PC-9 (cell line): Measurements from ENCODE around the gene FBXO24. TPM values are rescaled to one million over a fixed set of nuclear protein-coding genes. Genes with fewer than 3 reads are reported as not detected.

ENCODE experiments used
- BruUV-seq: library from RNA; stranded (reverse); fragments of 400-500 nt; replicated peaks from 2 replicates; lab custom pipeline; 2021; lab: Mats Ljungman, UMichigan
- CTCF ChIA-PET: fragments of 300-600 bp; sonication (Branson Sonifier 250); formaldehyde crosslinking; loops from one replicate; lab custom pipeline; 2022; ENCODE audit warnings: antibody characterized with exemption; lab: Charles Lee
- POLR2A ChIA-PET: fragments of 300-600 bp; sonication (Branson Sonifier 250); formaldehyde crosslinking; loops from one replicate; lab custom pipeline; 2022; ENCODE audit warnings: antibody characterized with exemption; ENCODE audit not compliant: unreplicated experiment; lab: Charles Lee
- DNase-seq, 2 experiments: peaks; one replicate each; pipeline versions ENCODE4 v3.0.0 to v3.0.0-alpha.2; 2015 to 2022; ENCODE audit warnings: mixed read lengths in 1 of 2
- H2AFZ ChIP-seq: fragments of 200-600 bp; sonication (generic); 2 replicates; pipeline ENCODE4 v1.8.1; 2017; ENCODE audit warnings: antibody characterized with exemption
- H3F3A ChIP-seq: fragments of 200-600 bp; sonication (generic); 2 replicates; pipeline ENCODE4 v1.8.1; 2017; ENCODE audit warnings: antibody characterized with exemption, mild to moderate bottlenecking, low read depth; ENCODE audit not compliant: insufficient read depth
- H3K27ac ChIP-seq: fragments of 200-600 bp; sonication (generic); 2 replicates; pipeline ENCODE4 v1.6.1; 2016; ENCODE audit warnings: mixed run types
- H3K27me3 ChIP-seq: fragments of 200-600 bp; sonication (generic); 2 replicates; pipeline ENCODE4 v1.6.1; 2016; ENCODE audit warnings: low read depth, mixed run types; ENCODE audit not compliant: insufficient read depth
- H3K36me3 ChIP-seq: fragments of 200-600 bp; sonication (generic); 2 replicates; pipeline ENCODE4 v1.6.1; 2016; ENCODE audit warnings: low read depth, mixed run types
- H3K4me1 ChIP-seq: fragments of 200-600 bp; sonication (generic); replicated peaks from 2 replicates; pipeline ENCODE4 v1.6.1; 2016; ENCODE audit warnings: mixed run types; ENCODE audit not compliant: insufficient read depth
- H3K4me2 ChIP-seq: fragments of 200-600 bp; sonication (generic); 2 replicates; pipeline ENCODE4 v1.6.1; 2017; ENCODE audit warnings: mixed run types
- H3K4me3 ChIP-seq: fragments of 200-600 bp; sonication (generic); 2 replicates; pipeline ENCODE4 v1.6.1; 2016; ENCODE audit warnings: mixed run types
- H3K79me2 ChIP-seq: fragments of 200-600 bp; sonication (generic); 2 replicates; pipeline ENCODE4 v1.6.1; 2017; ENCODE audit warnings: low read depth, mixed run types
- H3K9me2 ChIP-seq: fragments of 200-600 bp; sonication (generic); 2 replicates; pipeline ENCODE4 v1.8.1; 2017; ENCODE audit warnings: mild to moderate bottlenecking; ENCODE audit not compliant: insufficient read depth
- H3K9me3 ChIP-seq: fragments of 200-600 bp; sonication (generic); 2 replicates; pipeline ENCODE4 v1.8.1; 2016; ENCODE audit warnings: low read depth; ENCODE audit not compliant: insufficient read depth
- H4K20me1 ChIP-seq: fragments of 200-600 bp; sonication (generic); 2 replicates; pipeline ENCODE4 v1.8.1; 2017; ENCODE audit not compliant: insufficient read depth
- EZH2 ChIP-seq: fragments of 200-600 bp; sonication (generic); IDR thresholded peaks from 2 replicates; pipeline ENCODE4 v1.8.0; 2017; ENCODE audit warnings: antibody characterized with exemption, low read depth
- intact Hi-C: fragments of 100-400 bp; cut with micrococcal nuclease; formaldehyde crosslinking; loops from one replicate; pipeline ENCODE4 v1.10.0; 2022; ENCODE audit not compliant: unreplicated experiment
- total RNA-seq: library from RNA; stranded (reverse); gene quantifications from 2 replicates; pipeline ENCODE4 v1.2.3, GENCODE V29; 2021
- TF ChIP-seq, protein P1 (sequence below): fragments of 200-600 bp; sonication (generic); conservative IDR thresholded peaks from 2 replicates; pipeline ENCODE4 v1.6.1; 2017; ENCODE audit warnings: mixed run types, antibody characterized with exemption, mild to moderate bottlenecking, moderate library complexity

The FBXO24 gene
- total RNA-seq, 1 experiment from 2014 or later: 2.7 TPM

DNA sequence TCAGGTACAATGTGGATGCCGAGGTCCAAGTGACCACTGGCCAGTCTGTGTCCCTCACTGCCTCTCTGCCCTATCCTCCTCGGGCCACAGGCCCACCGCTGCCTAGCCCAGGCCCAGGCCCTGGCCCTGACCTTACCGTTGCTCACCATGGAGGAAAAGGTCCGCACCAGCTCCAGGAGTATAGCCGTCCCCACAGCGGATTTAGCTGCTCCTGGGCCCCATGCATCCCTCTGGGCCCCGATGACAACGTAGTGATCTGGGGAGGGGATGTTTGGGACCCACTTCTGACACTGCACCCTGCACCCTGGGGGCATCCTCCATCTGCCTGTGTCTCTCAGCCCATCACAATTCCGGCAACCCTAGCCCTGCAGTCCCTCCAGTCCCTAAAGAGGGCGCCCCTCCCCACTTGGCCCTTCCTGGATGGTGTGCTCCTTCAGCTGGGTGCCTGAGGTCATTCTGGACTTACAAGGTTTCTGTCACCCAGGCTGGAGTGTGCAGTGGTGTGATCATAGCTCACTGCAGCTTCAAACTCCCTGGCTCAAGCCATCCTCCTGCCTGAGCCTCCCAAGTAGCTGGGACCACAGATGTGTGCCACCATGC, 43.1 kb downstream of the FBXO24 start:
- BruUV-seq: no TSS peak
- Histone ChIP-seq H3F3A (peaks cover 15% of the 10 kb centered on the region; the same call in 1 of the 2 replicates), H3K79me2 (no peaks in the 10 kb centered on the region), H3K27me3 (no peaks in the 10 kb centered on the region), H3K4me3 (no peak overlapping the region), H3K27ac (no peak overlapping the region), H3K36me3 (no peaks in the 10 kb centered on the region), H3K9me3 (no peaks in the 10 kb centered on the region), H3K9me2 (no peaks in the 10 kb centered on the region), H4K20me1 (no peaks in the 10 kb centered on the region), H3K4me1 (peaks cover 9% of the 10 kb centered on the region; the same call in 1 of the 2 replicates), H2AFZ (no peak overlapping the region), H3K4me2 (no peak overlapping the region)
- TF ChIP-seq, protein P1, sequence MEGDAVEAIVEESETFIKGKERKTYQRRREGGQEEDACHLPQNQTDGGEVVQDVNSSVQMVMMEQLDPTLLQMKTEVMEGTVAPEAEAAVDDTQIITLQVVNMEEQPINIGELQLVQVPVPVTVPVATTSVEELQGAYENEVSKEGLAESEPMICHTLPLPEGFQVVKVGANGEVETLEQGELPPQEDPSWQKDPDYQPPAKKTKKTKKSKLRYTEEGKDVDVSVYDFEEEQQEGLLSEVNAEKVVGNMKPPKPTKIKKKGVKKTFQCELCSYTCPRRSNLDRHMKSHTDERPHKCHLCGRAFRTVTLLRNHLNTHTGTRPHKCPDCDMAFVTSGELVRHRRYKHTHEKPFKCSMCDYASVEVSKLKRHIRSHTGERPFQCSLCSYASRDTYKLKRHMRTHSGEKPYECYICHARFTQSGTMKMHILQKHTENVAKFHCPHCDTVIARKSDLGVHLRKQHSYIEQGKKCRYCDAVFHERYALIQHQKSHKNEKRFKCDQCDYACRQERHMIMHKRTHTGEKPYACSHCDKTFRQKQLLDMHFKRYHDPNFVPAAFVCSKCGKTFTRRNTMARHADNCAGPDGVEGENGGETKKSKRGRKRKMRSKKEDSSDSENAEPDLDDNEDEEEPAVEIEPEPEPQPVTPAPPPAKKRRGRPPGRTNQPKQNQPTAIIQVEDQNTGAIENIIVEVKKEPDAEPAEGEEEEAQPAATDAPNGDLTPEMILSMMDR: peak; percentile 65
- no peak for TF ChIP-seq EZH2
- peak; percentile 54 to 66 for DNase-seq
- ChIA-PET POLR2A (interaction anchor here (0.6 kb wide), 1 partner anchor 27 kb away, joined by 3 read pairs; no protein-coding TSS in a partner anchor), CTCF (interaction anchor here (0.6 to 0.7 kb wide), 4 partner anchors 9 to 399 kb away, joined by 3 to 11 read pairs (median 6); partner anchors contain the start of genes FBXO24 and LRCH4)
- intact Hi-C loops: loop anchor here (5.0 kb wide), 1 partner anchor 43 kb away; the partner anchor contains the start of gene GNB2

DNA sequence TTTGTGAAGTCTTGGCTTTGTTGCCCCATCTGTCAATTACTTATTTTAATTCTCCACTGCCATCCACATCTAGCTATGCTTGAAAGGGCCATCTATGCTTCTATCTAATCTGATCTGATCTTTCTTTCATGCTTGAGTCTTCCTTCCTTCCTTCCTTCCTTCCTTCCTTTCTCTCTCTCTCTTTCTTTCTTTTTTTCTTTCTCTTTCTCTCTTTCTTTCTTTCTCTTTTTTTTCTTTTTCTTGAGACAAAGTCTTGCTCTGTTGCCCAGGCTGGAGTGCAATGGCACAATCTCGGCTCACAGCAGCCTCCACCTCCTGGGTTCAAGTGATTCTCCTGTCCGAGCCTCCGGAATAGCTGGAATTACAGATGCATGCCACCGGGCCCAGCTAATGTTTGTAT, 43.9 kb downstream of the FBXO24 start:
- Histone ChIP-seq H2AFZ (no peak overlapping the region), H3K4me3 (no peak overlapping the region), H3K79me2 (no peaks in the 10 kb centered on the region), H3K27ac (no peak overlapping the region), H3K4me2 (no peak overlapping the region), H3K9me2 (no peaks in the 10 kb centered on the region), H3F3A (peaks cover 21% of the 10 kb centered on the region; the same call in 1 of the 2 replicates), H3K36me3 (no peaks in the 10 kb centered on the region), H3K4me1 (peaks cover 9% of the 10 kb centered on the region; the same call in 1 of the 2 replicates), H4K20me1 (no peaks in the 10 kb centered on the region), H3K27me3 (no peaks in the 10 kb centered on the region), H3K9me3 (no peaks in the 10 kb centered on the region)
- no peak for TF ChIP-seq EZH2
- TF ChIP-seq, protein P1: no peak
- DNase-seq: no peak
- BruUV-seq: no TSS peak
- ChIA-PET POLR2A (no interaction called here), CTCF (interaction anchor here (0.5 to 0.7 kb wide), 4 partner anchors 8 to 269 kb away, joined by 3 to 11 read pairs (median 8); partner anchors contain the start of genes FBXO24 and LRCH4)
- intact Hi-C loops: no loop called here

DNA sequence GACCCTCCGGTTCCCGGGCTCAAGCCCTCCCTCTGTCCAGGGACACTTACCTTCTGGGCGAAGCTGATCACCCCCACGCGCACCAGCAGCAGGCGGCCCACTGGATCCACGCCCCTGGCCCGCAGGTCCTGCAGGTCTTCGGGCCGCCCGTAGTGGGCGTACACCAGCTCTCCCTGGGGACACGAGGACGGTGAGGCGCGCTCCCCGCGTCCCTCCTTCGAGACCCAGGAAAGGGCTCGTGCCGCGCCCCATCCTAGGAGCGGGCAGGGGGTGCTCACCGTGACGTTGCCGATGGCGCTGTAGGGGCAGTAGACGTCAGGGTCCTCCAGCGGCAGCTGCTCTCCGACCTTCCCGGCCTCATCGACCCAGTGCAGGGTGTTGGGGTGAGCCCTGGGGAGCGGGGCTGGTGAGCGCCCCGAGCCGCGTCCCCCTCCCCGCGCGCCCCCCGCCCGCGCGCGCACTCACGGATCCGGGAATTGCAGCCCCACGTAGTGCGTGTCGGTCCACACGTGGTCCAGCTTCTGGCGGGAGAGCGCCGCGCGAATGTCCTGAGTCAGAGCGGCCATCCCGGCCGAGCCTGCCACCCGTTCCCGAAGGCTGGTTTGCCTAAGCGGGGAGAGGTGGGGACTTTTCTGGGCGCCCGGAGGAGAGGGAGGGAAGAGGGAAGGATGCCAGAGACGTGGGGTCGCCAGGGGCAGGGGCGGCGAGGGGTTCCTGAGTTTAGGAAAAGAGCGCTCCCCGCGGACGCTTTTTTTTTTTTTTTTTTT, 47.0 kb downstream of the FBXO24 start:
- H3K4me3 ChIP-seq: peak overlapping the region; percentile 65
- intact Hi-C loops: no loop called here
- no peak overlapping the region for H3K27ac ChIP-seq
- H3F3A ChIP-seq: peaks cover 17% of the 10 kb centered on the region
- CTCF ChIA-PET: interaction anchor here (0.6 to 1.4 kb wide), 4 partner anchors 21 to 92 kb away, joined by 3 to 7 read pairs (median 4); partner anchors contain the start of gene MOSPD3
- no peaks in the 10 kb centered on the region for H3K9me2 ChIP-seq
- no peaks in the 10 kb centered on the region for H3K4me1 ChIP-seq
- H3K36me3 ChIP-seq: no peaks in the 10 kb centered on the region
- H3K79me2 ChIP-seq: no peaks in the 10 kb centered on the region
- H2AFZ ChIP-seq: peak overlapping the region; percentile 99
- POLR2A ChIA-PET: interaction anchor here (0.6 to 1.2 kb wide), 7 partner anchors 21 to 495 kb away, joined by 3 to 22 read pairs (median 8); partner anchors contain the start of genes GNB2 and MOSPD3
- no TSS peak for BruUV-seq
- peak overlapping the region; percentile 96 for H3K4me2 ChIP-seq
- H3K27me3 ChIP-seq: no peaks in the 10 kb centered on the region
- peak in 1 of 2 experiments; percentile 73 for DNase-seq
- no peaks in the 10 kb centered on the region for H4K20me1 ChIP-seq
- no peaks in the 10 kb centered on the region for H3K9me3 ChIP-seq
- TF ChIP-seq EZH2: no peak
- TF ChIP-seq, protein P1: peak; percentile 68
